Fibroblast of lung (primary cell): ENCODE measurements around the gene DCN. TPM values are rescaled to one million over a fixed set of nuclear protein-coding genes. Genes with fewer than 3 reads are reported as not detected.

Experiments used
- DNase-seq, 2 donors: peaks; one replicate each; pipeline versions ENCODE4 v3.0.0 to v3.0.0-alpha.2; 2010; ENCODE audit warnings: low read depth in 2 of 2
- H2AFZ ChIP-seq: 2 replicates; pipeline ENCODE4 v1.5.1; 2012; ENCODE audit warnings: low read length, control low read depth, inconsistent platforms
- H3K27ac ChIP-seq: 2 replicates; pipeline ENCODE4 v1.5.1; 2011; ENCODE audit warnings: low read length, control low read depth; ENCODE audit not compliant: insufficient read depth
- H3K27me3 ChIP-seq: 2 replicates; pipeline ENCODE4 v1.5.1; 2011; ENCODE audit warnings: mild to moderate bottlenecking, low read length; ENCODE audit not compliant: control insufficient read depth, insufficient read depth
- H3K36me3 ChIP-seq: 2 replicates; pipeline ENCODE4 v1.5.1; 2011; ENCODE audit warnings: low read length; ENCODE audit not compliant: control insufficient read depth, insufficient read depth
- H3K4me1 ChIP-seq: 2 replicates; pipeline ENCODE4 v1.5.1; 2011; ENCODE audit warnings: low read length; ENCODE audit not compliant: control insufficient read depth, insufficient read depth; ENCODE audit errors: extremely low read depth
- H3K4me2 ChIP-seq: 2 replicates; pipeline ENCODE4 v1.5.1; 2011; ENCODE audit warnings: low read length, control low read depth; ENCODE audit not compliant: insufficient read depth; ENCODE audit errors: extremely low read depth
- H3K4me3 ChIP-seq, 4 experiments: fragments of 200-600 bp in 1 of 4; sonication (generic) in 1 of 4; replicated peaks in 1 of 4; 2 replicates each; pipeline ENCODE4 v1.5.1; 2011 to 2016; ENCODE audit warnings: low read length in 4 of 4, low read depth in 3 of 4, mild to moderate bottlenecking in 3 of 4, control low read depth in 2 of 4, inconsistent platforms in 1 of 4, mixed read lengths in 1 of 4; ENCODE audit not compliant: insufficient read depth in 1 of 4; ENCODE audit errors: control extremely low read depth in 1 of 4
- H3K79me2 ChIP-seq: 2 replicates; pipeline ENCODE4 v1.5.1; 2012; ENCODE audit warnings: mild to moderate bottlenecking, low read length, inconsistent platforms; ENCODE audit not compliant: control insufficient read depth, insufficient read depth
- H3K9ac ChIP-seq: 2 replicates; pipeline ENCODE4 v1.5.1; 2011; ENCODE audit warnings: mild to moderate bottlenecking, low read length, control low read depth; ENCODE audit not compliant: insufficient read depth
- H3K9me3 ChIP-seq: 2 replicates; pipeline ENCODE4 v1.5.1; 2012; ENCODE audit warnings: low read depth, low read length; ENCODE audit not compliant: control insufficient read depth, insufficient read depth
- H4K20me1 ChIP-seq: 2 replicates; pipeline ENCODE4 v1.5.1; 2011; ENCODE audit warnings: low read length; ENCODE audit not compliant: control insufficient read depth, insufficient read depth; ENCODE audit errors: extremely low read depth
- EZH2 ChIP-seq: IDR thresholded peaks from 2 replicates; pipeline ENCODE4 v1.5.1; 2012; ENCODE audit warnings: low read length, control low read depth, mild to moderate bottlenecking; ENCODE audit errors: missing control alignments
- polyA plus RNA-seq, 2 donors: library from polyadenylated mRNA; depleted of rRNA in 1 of 2; stranded (reverse) in 1 of 2; unstranded in 1 of 2; fragments of >200 nt; gene quantifications; 2 replicates each; pipeline ENCODE4 v1.2.1, GENCODE V29; 2011 to 2012; ENCODE audit warnings: missing spikeins in 1 of 2
- total RNA-seq: library from RNA; depleted of rRNA; stranded (reverse); fragments of >200 nt; gene quantifications from 2 replicates; pipeline ENCODE4 v1.2.1, GENCODE V29; 2014
- TF ChIP-seq, protein P1 (sequence below), 2 donors: IDR thresholded peaks in 1 of 2; conservative IDR thresholded peaks in 1 of 2; 1 replicate in 1 of 2; 2 replicates in 1 of 2; pipeline ENCODE4 v1.5.1; 2011 to 2012; ENCODE audit warnings: low read length in 2 of 2, control low read depth in 1 of 2, inconsistent platforms in 1 of 2, low read depth in 1 of 2, mild to moderate bottlenecking in 1 of 2

Gene DCN
- total and polyA plus RNA-seq, 2 donors (not counting 1 experiment from before 2014, with no cell fraction given) = 902 to 4,941 TPM

GRCh38 chr12:91094032-91094662 is 88.5 kb downstream of the DCN start:
- H4K20me1 ChIP-seq = no peaks in the 10 kb centered on the region
- H3K4me3 ChIP-seq = no peak overlapping the region
- H3K27me3 ChIP-seq = no peaks in the 10 kb centered on the region
- peak overlapping the region; percentile 28 for H3K4me2 ChIP-seq
- H3K9me3 ChIP-seq = no peaks in the 10 kb centered on the region
- peak in 1 of 2 donors; percentile 39 for DNase-seq
- TF ChIP-seq, protein P1, sequence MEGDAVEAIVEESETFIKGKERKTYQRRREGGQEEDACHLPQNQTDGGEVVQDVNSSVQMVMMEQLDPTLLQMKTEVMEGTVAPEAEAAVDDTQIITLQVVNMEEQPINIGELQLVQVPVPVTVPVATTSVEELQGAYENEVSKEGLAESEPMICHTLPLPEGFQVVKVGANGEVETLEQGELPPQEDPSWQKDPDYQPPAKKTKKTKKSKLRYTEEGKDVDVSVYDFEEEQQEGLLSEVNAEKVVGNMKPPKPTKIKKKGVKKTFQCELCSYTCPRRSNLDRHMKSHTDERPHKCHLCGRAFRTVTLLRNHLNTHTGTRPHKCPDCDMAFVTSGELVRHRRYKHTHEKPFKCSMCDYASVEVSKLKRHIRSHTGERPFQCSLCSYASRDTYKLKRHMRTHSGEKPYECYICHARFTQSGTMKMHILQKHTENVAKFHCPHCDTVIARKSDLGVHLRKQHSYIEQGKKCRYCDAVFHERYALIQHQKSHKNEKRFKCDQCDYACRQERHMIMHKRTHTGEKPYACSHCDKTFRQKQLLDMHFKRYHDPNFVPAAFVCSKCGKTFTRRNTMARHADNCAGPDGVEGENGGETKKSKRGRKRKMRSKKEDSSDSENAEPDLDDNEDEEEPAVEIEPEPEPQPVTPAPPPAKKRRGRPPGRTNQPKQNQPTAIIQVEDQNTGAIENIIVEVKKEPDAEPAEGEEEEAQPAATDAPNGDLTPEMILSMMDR (conservative IDR thresholded peaks at IDR 0.05 in 1 of 2, IDR thresholded peaks at IDR 0.05 in 1 of 2; ENCODE audit: low read depth in 1 of 2, low read length in 2 of 2) = no peak
- TF ChIP-seq EZH2 = no peak
- no peaks in the 10 kb centered on the region for H3K79me2 ChIP-seq
- no peak overlapping the region for H3K9ac ChIP-seq
- H2AFZ ChIP-seq = no peak overlapping the region
- peaks cover 4% of the 10 kb centered on the region for H3K4me1 ChIP-seq
- H3K27ac ChIP-seq = no peak overlapping the region
- no peaks in the 10 kb centered on the region for H3K36me3 ChIP-seq

- no peak for TF ChIP-seq EZH2
- TF ChIP-seq, protein P1 (conservative IDR thresholded peaks at IDR 0.05 in 1 of 2, IDR thresholded peaks at IDR 0.05 in 1 of 2; ENCODE audit: low read depth in 1 of 2, low read length in 2 of 2) = no peak
- no peaks in the 10 kb centered on the region for H3K79me2 ChIP-seq
- H3K36me3 ChIP-seq = no peaks in the 10 kb centered on the region
- no peak overlapping the region for H2AFZ ChIP-seq
- DNase-seq = no peak
- no peak overlapping the region for H3K4me3 ChIP-seq
- H3K4me1 ChIP-seq = peaks cover 2% of the 10 kb centered on the region
- H3K27ac ChIP-seq = no peak overlapping the region
- no peak overlapping the region for H3K4me2 ChIP-seq
- no peaks in the 10 kb centered on the region for H3K27me3 ChIP-seq
- H3K9ac ChIP-seq = no peak overlapping the region
- no peaks in the 10 kb centered on the region for H3K9me3 ChIP-seq
- H4K20me1 ChIP-seq = no peaks in the 10 kb centered on the region
These were observed 89.3 kb downstream of the DCN start for GRCh38 chr12:91093341-91093740.

DNA sequence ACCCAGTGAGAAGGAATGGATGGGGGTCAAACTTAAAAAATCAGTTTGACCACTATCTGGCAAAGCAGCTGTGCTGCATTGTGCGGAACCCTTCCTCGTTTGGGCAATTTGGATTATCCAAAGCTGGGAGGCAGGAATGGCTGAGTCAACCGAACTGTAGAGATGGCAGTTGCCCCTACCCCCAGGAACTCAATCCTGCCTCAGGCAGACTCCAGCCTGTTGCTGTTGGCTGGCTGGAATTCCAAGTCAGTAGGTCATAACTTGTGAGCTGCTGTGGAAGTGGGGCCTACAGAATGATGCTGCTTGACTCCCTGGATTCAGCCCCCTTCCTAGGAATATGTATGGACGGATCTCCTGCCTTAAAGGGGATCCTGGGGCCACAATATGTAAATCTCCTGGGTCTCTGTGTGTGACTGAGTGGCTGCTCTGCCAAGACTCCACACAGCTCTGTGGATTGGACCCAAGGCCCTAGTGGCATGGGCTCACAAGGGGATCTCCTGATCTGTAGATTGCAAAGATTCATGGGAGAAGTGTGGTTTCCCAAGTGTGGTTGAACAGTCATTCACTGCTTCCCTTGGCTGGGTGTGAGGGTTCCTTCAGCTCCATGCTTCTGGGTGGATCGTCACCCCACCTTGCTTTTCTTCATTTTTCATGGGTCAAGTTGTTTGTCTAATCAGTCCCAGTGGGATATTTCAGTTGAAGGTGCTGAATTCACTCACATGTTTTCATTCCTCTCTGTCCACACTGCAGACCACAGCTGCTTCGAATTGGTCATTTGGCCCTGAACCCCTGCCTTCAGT is 90.5 kb downstream of the DCN start:
- H3K4me2 ChIP-seq = no peak overlapping the region
- H3K4me1 ChIP-seq = peaks cover 2% of the 10 kb centered on the region
- no peak overlapping the region for H3K27ac ChIP-seq
- H3K9ac ChIP-seq = no peak overlapping the region
- peak in 1 of 2 donors; percentile 54 for DNase-seq
- no peaks in the 10 kb centered on the region for H3K36me3 ChIP-seq
- H3K27me3 ChIP-seq = no peaks in the 10 kb centered on the region
- no peak overlapping the region for H3K4me3 ChIP-seq
- no peaks in the 10 kb centered on the region for H3K9me3 ChIP-seq
- TF ChIP-seq EZH2 = no peak
- TF ChIP-seq, protein P1 (conservative IDR thresholded peaks at IDR 0.05 in 1 of 2, IDR thresholded peaks at IDR 0.05 in 1 of 2; ENCODE audit: low read depth in 1 of 2, low read length in 2 of 2) = no peak
- H2AFZ ChIP-seq = no peak overlapping the region
- H4K20me1 ChIP-seq = no peaks in the 10 kb centered on the region
- H3K79me2 ChIP-seq = no peaks in the 10 kb centered on the region
